HG02970 (cell line): Measurements from ENCODE around the gene NT5C.
A peak's percentile ranks its signal among the peaks of the same experiment; 100 is the strongest.
"Not testable (repeated sequence)": the region's sequence is repeated elsewhere in the genome, so short reads cannot be mapped to it uniquely, and the experiment has no call there.

ENCODE experiments used
- ATAC-seq: cut with Tn5 transposase; IDR thresholded peaks from one replicate; pipeline ENCODE4 v1.9.1; 2021; ENCODE audit warnings: mild to moderate bottlenecking, moderate library complexity, moderate number of reproducible peaks; ENCODE audit not compliant: unreplicated experiment, low FRiP score

The NT5C gene

DNA sequence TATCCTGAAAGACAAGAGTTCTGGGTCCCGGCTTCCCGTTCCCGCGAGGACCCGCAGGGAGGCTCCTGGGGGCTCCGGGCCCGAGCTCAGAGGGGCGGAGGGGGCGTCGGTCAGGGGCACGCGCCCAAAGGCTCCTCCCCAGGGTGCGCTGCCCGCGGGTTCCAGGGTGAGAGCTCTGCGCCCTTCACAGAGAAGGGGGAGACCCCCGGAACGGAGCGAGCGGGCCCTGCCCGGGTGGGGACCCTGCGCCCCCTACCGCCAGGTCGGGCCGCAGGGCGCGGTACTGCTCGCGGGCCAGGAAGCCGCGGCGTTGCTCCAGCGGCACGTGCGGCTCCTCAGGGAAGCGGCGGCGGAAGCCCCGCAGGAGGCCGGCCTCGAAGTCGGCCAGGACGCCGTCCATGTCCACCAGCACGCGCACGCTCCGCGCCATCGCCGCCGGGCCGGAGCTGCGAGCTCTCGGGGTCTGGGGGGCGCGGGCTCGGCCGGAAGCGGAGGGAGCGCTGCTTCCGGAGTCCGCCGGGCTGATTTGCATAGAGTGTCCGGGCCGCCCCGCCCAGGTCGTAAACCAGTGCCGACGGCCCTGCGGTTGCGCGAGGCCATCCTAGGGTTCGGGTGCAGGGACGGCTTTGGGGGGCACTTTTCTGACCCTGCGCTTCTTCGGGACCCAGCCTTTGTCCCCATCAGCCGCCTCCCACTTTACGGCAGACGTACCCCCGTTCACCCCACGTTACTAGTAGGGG lies at the start of gene NT5C:
Gene NT5C (minus strand): TSS at position 465 of the 740 bp plus-strand sequence. CDS start 35 bp downstream, at position 430.
- ATAC-seq, result peak; percentile 83

DNA sequence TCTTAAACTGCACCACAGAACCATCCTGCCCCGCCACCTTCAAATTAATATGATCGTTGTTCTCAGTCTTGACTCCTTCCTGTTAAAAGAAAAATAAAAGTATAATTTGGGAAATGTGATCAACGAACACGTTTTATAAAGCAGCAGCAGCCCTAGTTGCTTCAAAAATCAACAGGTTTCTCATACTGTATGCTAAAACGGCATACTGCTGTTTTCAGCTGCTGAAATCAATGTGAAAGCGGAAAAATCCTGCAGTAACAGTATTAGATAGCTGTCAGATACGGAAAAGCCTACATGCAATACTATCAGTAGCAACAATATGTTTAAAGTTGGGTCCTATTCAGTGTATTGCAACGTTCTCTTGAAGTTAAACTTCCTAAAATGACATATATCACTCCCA lies 49.6 kb upstream of the NT5C start:
- no peak for ATAC-seq

DNA sequence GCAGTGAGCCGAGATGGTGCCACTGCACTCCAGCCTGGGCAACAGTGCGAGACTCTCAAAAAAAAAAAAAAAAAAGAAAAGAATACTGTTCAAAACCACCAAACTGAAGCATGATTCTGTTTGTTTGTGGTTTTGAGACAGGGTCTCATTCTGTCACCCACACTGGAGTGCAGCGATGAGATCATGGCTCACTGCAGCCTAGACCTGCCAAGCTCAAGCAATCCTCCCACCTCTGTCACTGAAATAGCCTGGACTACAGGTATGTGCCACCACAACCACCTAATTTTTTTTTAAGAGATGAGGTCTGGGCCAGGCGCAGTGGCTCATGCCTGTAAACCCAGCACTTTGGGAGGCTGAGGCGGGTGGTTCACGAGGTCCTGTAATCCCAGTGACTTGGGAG lies 46.9 kb upstream of the NT5C start:
- ATAC-seq, result no peak

DNA sequence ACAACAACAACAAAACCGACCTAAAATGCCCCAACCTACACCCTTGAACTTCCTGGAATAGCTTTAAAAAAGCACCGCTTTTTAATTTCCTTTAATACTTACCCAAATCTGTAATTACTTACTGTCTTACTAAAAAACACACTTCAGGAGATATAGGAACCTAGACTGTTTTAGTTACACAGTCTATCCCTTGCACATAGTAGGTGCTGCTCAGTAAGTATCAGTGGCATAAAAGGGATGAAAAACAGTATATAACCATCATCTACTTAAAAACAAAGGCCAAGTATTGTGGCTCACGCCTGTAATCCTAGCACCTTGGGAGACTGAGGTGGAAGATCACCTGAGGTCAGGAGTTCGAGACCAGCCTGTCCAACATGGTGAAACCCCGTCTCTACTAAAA lies 45.1 kb upstream of the NT5C start:
- no peak for ATAC-seq

DNA sequence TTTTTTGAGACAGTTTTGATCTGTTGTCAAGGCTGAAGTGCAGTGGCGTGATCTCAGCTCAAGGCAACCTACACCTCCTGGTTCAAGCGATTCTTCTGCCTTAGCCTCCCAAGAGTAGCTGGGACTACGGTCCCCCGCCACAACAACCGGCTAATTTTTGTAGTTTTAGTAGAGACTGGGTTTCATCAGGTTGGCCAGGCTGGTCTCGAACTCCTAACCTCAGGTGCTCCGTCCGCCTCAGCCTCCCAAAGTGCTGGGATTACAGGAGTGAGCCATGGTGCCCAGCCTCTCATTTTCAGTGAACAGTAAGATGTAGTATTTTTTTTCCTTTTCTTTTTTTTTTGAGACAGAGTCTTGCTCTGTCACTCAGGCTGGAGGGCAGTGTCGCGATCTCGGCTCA lies 43.5 kb upstream of the NT5C start:
- no peak for ATAC-seq

DNA sequence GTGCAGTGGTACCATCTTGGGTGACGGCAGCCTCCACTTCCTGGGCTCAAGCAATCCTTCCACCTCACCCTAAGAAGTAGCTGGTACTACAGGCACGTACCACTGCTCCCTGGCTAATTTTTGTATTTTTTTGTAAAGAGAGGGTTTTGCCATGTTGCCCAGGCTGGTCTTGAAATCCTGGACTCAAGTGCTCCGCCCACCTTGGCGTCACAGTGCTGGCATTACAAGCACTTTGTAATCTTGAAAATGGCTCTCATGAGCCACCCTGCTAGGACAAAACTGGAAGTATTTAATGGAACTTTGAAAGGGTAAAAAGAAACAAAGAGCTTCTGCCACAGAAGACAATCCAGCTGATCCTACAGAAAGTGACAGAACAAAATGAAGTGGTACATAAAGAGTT lies 42.0 kb upstream of the NT5C start:
- ATAC-seq, result no peak

DNA sequence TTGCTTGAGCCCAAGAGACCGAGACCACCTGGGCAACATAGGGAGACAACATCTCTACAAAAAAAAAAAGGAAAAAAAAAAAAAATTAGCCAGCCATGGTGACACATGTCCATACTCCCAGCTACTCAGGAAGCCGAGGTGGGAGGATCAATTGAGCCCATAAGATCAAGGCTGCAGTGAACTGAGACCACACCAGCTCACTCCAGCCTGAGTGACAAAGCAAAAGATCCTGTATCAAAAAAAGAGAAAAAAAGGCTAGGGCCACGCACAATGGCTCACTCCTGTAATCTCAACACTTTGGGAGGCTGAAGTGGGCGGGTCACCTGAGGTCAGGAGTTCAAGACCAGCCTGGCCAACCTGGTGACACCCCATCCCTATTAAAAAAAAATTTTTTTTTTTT lies 37.5 kb upstream of the NT5C start:
- ATAC-seq, result no peak

DNA sequence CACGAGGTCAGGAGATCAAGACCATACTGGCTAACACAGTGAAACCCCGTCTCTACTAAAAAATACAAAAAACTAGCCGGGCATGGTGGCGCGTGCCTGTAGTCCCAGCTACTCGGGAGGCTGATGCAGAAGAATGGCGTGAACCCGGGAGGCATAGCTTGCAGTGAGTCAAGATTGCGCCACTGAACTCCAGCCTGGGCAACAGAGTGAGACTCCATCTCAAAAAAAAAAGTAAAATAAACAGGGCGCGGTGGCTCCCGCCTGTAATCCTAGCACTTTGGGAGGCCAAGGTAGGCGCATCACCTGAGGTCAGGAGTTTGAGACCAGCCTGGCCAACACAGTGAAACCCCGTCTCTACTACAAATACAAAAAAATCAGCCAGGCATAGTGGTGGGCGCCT lies 33.1 kb upstream of the NT5C start:
- ATAC-seq, result not testable (repeated sequence)

DNA sequence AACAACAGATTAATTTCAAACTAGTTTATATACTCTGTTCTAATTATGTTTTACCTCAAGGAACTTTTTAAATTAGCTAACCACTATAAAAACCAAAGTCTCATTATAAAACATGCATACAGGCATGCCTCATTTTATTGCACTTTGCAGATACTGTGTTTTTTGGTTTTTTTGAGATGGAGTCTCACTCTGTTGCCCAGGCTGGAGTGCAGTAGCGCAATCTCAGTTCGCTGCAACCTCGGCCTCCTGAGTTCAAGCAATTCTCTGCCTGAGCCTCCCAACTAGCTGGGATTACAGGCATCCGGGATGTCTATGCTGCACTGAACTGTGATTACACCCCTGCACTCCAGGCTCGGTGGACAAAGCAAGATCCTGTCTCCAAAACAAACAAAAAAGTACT lies 31.5 kb upstream of the NT5C start:
- ATAC-seq, result no peak

DNA sequence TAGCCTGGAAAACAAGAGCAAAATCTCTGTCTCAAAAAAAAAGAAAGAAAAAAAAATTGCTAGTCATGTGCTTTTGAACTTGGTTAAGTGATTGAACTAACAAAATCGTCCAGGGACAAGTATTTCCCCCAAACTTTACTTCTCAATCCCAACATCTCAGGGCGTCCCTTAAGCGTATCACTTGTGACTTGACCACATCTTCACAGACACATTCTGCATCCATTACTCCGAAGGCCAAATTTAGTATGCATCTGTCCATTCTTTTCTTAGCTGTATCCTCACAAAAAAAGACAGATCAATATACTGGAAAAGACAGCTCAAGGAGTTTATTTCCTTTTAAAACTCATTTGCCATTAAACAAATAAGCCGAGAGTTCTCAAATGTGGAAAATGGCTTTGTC lies 28.7 kb upstream of the NT5C start:
- no peak for ATAC-seq

DNA sequence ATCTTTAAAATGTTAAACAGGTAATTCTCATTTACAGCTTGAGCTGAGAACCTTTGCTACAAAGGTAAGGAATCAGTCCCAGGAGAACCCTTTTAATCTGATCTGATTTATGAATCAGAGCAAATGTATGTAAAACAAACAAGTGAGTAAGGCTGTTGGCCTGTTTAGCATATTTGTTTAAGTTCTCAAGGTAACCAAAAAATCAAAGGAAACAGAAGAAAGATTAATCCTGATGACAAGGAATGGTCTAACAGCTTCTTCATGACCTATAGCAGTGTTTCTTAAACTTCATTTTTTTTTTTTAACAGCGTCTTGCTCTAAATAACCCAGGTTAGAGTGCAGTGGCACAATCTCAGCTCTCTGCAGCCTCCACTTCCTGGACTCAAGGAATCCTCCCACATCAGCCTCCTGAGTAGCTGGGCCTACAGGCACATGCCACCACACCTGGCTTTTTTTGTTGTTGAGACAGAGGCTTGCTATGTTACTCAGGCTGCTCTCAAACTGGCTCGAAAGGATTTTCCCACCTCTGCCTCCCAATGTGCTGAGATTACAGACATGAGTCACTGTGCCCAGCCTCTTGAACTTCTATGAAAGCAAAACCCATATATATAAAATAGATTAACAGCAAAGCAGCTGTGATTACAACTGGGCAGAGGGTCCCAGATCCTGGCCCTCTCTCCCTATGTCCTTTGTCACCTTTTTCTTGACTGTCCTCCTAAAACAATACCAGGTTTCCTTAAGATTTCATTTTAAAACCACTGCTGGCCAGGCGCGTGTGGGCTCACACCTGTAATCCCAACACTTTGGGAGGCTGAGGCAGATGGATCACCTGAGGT lies 27.9 kb upstream of the NT5C start:
- no peak for ATAC-seq

DNA sequence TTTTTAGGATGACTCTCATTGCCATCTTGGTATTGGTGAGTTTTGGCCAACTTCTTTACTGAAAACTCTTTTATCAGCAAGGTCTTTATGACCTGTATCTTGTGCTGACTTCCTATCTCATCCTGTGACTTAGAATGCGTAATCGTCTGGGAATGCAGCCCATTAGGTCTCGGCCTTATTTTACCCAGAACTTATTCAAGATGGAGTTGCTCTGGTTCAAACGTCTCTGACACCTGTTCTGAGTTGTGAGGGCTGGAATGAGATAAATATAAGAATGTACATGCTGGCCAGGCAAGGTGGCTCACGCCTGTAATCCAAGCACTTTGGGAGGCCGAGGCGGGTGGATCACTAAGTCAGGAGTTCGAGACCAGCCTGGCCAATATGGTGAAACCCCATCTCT lies 26.9 kb upstream of the NT5C start:
- ATAC-seq, result not testable (repeated sequence)

DNA sequence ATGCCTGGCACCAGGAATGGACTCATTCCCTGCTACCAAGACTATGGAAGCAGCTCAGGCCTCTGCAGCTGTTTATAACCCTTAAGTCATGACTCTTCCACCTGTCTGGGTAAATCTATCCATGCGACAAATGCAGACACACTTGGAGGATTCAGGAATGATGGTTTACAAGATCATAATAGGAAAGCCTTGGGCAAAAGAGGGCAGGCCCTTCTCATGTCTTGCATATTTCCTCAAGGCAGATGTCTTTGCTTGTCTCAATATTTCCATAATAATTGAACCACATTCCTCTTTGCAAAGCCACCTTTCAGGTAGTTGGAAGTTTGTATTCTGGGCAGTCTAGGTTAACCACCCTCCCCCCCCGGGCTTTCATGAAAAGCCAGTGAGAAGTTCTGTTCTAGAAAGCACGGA lies 23.7 kb upstream of the NT5C start:
- ATAC-seq, result no peak

DNA sequence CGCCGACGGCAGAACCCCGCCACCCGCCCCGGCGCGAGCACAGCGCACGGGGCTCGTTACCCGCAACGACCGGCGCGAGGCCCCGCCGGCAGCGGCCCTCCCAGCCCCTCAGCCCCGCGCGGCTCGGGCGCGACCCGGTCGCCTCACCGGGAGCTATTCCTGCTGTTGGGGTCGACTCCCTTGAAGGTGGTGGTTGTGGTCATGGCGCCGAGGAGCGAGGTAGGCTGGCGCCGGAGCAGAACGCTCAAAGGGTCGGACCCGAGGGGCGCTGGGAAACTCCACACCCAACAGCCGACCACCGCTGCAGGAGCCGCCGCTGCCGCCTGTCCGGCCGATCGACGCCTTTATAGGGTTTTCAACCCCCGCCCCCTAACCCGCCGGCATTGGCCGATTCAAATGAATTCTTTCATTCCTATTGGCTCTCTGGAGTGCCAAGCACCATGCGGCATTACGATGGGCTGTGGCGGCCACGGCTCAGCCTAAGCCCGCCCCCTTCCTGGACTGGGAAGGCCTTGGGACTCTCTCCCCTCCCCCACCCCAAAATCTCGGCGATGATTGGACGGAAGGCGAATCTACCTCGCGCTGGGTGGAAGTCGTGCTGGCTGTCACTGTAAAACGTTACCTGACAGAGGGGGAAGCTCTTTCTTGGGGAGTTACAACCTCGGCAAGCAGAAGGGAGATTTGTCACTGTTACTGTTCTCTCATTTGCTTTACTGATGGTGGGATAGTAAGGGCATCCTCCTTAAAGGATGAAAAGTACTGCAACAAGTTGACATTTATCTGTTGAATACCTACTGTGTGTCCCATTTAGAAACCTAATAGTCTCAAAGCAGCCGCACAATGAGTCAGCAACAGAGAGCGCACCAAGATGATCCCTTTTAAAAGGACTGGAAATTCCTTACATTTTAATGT lies 22.9 kb upstream of the NT5C start, which contains the start of gene JPT1:
Gene JPT1 (minus strand): TSS at position 318 of the 912 bp plus-strand sequence. CDS start 115 bp downstream, at position 203.
- peak; percentile 83 for ATAC-seq

DNA sequence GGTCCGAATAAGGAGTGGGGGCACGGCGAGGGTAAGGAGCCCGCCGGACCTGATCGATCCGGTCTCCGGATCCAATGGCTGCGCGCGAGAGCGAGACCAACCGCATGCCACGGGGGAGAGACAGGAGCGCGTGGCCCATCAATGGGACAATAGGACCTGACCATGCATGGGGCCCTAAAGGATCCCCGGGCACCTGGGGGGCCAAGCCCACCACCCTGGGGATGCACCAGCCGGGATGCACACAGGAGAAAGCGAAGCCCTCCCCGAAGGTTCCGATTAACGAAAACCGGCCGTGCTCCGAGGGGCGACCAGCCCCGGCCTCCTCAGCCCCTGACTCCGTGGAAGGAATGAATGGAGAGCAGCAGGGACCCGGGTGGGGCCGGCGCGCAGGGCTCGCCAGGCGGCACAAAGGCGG lies 22.2 kb upstream of the NT5C start:
- ATAC-seq, result peak; percentile 13

DNA sequence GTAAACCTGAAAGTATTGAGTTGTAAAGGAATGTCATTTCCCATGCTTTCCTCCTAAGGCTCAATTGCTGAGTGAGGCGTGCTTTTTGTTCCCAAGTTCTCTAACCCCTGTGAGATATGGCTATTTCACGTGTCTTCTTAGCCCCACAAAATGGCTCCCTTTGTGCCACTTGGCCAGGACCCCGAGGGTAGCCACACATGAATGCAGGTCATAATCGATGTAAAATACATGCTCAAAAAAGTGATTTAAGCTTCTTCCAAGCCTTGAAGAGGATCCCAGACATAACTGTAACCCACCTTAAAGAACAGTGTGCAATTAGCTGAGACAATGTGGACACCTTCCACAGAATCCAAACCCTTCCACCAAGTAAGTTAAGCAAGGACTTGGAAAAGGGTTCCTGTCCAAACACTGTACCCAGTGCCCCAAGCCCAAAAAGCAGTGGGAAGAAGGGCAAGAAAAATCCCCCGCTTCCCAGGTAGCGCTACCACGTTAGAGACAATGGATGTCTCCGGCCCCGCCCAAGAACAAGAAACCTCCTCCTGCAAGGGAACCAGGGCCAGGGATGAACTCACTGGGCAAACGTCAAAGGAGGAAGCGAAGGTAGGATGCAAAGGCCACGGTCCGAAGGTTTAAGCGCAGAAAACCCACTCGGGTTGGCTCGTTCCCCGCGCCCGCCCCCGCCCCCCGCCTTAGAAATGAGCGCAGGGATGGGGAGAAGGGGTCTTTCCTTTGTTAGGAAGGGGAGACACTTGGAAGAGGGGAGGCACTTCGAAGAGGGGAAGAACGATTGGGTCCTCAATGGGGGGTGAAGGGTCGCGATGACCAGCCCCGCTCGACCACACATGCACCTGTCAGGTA lies 21.6 kb upstream of the NT5C start:
- no peak for ATAC-seq

DNA sequence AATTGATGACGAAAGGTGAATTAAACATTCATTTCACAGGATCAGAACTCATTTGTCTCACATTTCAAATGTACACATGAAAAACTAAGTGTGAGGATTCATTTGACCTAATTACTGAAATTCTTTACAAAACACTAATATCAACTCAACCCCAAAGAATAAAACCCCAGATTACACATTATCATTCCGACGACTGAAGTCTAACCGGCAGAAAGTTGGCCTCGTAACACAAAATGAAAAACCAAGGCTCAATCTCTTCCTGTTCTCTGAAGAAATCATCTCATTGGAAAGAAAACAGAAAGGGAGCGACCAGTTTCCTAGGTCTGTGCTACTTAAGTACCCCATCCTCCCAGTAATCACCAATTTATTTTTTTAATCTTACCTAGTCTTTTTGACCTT lies 21.0 kb upstream of the NT5C start:
- no peak for ATAC-seq

DNA sequence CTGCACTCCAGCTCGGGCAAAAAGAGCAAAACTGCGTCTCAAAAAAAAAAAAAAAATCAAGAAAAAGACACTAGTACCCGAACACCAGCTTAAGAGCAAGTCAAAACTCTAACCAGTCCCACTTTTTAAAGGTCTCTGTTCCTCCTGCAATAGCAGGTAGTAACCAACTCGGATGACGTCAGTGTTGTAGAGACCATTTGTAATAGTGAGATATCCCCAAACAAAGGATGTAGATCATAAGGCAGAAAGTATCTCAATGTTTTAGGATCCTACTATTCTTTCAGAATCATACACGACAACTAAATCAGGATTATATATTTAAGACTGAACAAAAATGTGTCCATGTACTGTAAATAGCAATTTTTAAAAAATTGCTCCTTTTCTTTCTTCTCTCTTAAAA lies 20.4 kb upstream of the NT5C start:
- no peak for ATAC-seq

DNA sequence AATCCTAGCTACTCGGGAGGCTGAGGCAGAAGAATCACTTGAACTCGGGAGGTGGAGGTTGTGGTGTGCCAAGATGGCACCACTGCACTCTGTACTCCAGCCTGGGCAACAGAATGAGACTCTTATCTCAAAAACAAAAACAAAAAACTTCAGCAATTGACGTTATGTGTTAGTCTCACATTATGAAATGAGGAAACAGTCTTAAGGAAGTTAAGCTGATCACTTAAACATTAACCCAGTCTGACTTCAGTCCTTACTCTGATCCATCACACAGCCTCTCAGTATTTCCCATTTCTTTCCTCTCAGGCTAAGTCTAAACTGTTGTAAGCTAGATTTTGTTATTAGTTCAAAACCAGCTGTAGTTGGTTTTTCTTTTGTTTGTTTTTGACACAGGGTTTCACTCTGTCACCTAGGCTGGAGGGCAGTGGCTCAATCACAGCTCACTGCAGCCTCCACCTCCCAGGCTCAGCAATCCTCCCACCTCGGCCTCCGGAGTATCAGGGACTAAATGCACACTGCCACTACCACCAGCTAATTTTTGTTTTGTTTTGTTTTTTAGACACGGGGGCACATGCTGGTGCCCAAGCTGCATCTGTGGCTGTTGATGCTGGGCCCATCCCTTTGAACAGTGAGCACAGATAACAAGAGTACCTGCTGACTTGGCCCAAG lies 16.5 kb upstream of the NT5C start:
- ATAC-seq, result no peak
